Measurements from ENCODE around the gene ABCA12.

ABCA12 gene

DNA sequence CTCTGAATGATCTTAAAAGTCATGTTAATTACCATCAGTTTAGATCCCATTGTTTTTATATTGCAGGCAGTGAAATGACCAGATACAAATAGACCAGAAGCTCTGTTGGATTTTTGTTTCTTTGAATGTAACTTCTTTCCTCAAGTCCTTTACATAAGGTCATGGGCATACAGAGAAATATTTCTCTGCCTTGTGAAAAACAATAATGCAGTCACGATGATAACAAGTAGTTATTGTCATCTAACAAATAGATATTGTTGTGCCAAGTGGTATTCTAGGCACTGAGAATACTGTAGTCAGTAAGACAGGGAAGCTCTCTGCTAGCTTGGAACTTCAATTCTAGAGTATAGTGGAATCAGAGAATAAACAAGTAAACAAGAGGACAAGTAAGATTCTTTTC lies 234.2 kb downstream of the ABCA12 start:
- no peak for DNase-seq

DNA sequence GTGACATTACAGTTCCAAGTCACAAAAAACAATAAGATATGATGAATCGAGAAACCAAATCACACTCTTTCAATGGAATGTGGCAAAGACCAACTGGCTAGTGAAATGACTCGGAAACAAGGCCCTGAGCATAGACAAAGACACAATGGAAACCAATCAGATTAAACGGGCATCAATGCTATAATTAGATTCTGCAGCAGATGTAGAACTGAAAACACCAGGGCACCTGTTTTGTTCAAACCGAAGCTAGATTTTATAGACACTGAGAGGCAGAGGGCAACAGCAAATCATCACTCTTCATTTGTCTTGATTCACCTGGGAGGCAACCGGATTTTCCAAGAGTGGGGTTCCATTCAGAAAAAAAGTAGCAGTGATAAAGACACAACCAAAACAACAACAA lies 236.1 kb downstream of the ABCA12 start:
- no peak for DNase-seq

GRCh38 chr2:214899751-214900150 lies 238.7 kb downstream of the ABCA12 start:
- DNase-seq, result no peak

GRCh38 chr2:214896274-214896673 lies 242.2 kb downstream of the ABCA12 start:
- DNase-seq, result no peak

- no peak for DNase-seq
Observed at GRCh38 chr2:214895469-214895868, 243.0 kb downstream of the ABCA12 start.

GRCh38 chr2:214889301-214889700 lies 249.1 kb downstream of the ABCA12 start:
- DNase-seq, result no peak

- DNase-seq, result no peak
Observed at GRCh38 chr2:214881647-214882202, 256.7 kb downstream of the ABCA12 start.
